Limb (tissue), 2 donors: ENCODE results near the gene RAI1.

Experiments
- DNase-seq, 2 donors: peaks; one replicate each; pipeline ENCODE4 v3.0.0-alpha.2; 2016; ENCODE audit errors: extremely low spot score in 2 of 2

The RAI1 gene

DNA sequence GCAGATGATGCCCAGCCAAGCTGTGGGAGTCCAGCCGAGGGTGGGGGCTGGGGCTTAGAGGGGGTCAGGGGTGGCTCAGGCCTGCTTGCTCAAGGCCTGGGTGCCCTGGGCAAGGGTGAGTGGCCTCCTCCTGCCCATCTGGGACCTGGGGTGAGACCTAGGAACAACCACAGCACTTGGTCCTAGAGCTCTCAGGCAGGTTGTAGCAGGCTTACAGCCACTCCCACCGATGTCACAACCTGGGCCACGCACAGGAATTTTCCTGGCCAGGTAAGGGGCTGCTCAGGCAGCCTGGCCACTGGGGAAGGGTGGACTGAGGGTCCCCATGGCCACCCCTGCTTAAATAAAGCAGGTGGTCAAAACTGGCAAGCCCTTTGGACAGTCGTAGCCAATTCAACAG, 161.8 kb downstream of the RAI1 start:
- DNase-seq: no peak

- peak in 1 of 2 donors; percentile 35 for DNase-seq
Measured at GRCh38 chr17:17844079-17844478, 162.8 kb downstream of the RAI1 start.

DNA sequence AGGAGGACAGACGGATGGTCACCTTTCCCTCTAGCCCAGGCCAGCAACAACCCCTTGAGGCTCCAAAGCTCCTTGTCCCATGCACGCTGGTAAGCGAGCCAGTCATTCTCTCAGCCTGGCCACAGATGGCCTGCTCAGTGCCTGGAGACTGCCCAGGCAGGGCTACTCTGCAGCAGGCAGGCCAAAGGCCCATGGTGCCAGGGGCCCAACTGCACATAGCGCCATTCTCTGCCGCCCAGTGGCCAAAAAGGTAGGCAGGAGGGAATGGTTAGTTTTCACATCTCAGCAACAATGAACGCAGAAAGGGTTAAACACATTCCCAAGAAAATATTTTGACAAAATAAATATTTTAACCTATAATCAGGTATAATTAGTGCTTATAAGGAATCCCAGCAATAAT, 163.2 kb downstream of the RAI1 start:
- DNase-seq: no peak

GRCh38 chr17:17845046-17845775, 164.0 kb downstream of the RAI1 start:
- peak in 1 of 2 donors; percentile 29 for DNase-seq

GRCh38 chr17:17846003-17846402, 164.7 kb downstream of the RAI1 start:
- no peak for DNase-seq

DNA sequence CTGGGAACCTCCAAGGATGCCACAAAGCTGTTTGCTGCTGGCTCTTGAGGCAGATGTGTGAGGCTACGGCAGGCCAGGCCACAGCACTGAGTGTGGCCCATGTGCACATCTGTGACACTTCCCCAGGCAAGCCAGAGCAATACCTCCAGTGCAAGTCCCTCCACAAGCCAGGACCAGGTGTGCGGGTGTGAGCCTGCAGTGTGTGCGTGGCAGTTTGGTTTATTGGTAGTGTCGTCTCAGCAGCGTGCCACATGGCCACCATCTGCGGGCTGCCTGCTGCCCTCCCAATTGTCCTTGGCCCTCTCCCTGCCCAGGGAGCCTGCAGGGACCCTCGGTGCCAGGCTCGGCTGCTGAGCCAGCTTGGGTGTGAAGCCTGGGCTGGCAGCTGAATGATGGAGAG, 165.4 kb downstream of the RAI1 start:
- no peak for DNase-seq

GRCh38 chr17:17847118-17847689, 165.9 kb downstream of the RAI1 start:
- no peak for DNase-seq

DNA sequence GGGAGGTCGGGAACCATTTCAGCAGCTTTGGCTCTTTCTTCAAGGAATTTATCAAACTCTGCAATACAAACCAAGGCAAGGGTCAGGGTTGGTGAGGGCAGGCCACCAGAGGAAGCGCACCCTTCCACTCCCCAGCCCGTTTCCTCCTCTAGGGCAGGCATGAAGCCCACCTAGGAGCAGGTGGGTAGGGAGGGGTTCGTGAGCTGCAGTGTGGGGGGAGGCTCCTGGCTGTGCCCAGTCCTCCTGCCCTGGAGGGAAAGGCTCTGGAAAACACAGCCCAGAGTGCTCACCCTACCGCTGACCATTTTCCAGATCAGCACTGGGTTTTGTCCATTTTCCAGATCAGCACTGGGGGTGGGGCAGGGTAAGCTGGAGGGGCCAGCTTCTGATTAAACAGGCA, 166.5 kb downstream of the RAI1 start:
- DNase-seq: no peak

GRCh38 chr17:17848311-17849082, 167.2 kb downstream of the RAI1 start:
- no peak for DNase-seq

- DNase-seq: no peak
Measured at GRCh38 chr17:17849147-17849820, 168.0 kb downstream of the RAI1 start.

- no peak for DNase-seq
Measured at GRCh38 chr17:17849845-17850373, 168.7 kb downstream of the RAI1 start.

DNA sequence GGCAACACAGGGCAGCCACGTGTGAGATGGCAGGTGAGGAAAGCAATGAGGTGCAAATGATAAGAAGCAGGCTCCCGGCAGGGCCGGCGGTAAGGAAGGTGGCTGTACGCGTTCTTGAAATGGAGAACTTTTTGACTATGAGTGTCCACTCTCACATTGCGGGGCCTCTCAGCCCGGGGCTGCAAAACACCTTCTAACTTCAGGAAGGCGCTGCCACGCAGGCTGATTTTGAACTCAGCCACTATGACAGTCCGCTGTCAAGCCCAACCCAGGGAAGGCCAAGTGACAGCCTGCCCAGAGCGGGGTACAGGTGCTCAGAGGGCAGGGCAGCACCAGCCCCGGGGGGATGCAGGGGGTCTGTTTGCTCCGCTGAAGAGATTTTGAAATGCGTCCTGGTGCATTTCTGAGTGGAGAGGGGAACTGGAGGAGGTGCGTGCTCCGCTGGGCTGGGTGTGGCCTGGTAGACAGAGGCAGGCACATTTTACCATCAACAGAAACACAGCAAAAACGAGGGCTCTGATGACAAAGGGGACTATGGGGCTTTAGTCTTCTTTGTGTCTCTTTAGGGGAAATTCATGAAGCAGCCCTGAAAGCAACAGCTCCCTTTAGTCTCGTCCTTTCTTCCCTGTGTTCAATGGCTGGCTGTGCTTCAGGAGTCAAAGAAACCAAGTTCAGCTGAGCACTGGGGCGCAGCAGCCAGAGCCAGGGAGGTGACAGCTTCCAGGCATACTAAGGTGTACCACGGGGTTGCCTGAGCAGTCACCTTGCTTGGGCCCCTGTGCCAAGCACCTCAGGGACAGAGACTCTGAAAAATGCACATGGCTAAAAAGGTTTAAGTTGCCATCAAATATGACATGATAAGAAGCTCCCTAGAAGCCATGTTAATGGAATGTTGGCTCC, 170.1 kb downstream of the RAI1 start:
- DNase-seq: no peak

DNA sequence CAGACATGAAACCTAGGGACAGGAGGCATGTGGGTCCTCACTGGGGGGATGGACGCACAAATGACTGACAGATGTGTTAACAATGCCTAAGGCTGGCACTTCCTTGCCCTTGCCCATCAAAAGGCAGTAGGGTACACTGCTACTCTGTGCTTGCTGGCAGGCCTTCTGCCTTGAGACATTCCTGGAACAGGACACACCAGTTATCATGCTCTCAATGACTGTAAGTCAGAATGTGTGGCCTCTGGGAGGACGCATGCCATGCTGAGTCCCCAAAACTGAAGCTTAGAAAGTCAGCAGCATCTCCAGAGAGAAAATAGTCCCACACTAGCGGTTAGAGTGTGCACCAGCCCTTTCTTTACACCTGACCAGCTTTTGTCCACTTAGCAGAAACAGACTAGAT, 171.7 kb downstream of the RAI1 start:
- DNase-seq: no peak

DNA sequence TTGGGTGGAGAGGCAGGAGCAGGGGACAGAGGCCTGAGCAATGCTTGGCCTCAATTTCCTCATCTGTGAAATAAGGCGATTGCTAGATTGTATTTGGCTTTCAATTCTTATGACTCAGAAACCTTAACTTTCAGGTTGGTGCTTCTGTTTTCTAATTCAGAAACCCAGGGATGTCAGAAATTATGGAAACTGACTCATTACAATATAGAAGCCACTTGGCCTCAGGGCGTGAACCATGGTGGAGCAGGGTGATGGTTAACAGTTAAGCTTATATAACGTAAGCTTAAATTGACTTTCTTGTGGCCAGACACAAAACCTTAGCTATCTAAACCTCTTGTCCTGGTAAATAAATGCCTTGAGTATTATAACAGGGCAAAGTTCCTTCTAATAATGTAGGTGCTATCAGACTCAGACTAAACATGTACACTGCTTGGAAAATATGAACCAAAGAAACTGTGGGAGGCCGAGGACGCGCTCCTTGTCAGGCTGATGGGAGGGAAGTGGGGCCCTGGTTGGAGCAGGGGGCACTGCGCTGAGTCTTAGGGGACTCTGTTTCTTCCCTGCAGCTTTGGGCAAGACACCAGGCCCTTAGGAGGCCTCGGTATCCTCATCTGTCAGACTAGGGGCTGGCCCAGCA, 172.7 kb downstream of the RAI1 start:
- no peak for DNase-seq

DNA sequence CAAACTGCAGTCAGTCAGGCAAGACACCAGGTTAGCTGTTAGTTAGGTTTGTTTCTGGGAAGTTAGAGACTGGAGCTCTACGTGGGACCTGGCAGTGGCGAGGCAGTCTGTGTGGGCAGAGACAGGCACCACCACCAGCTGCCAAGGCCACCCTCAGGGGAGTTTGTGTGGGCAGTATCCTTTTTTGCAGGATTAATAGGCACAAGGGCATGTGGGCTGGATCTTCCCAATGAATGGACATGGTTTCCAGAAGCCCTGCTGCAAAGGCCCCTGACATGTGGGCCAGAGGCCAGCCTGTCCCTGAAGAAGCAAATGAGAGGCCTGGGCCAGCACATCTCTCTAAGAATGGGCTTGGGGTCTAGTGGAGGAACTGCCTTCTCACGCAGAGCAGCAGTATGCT, 174.7 kb downstream of the RAI1 start:
- no peak for DNase-seq

DNA sequence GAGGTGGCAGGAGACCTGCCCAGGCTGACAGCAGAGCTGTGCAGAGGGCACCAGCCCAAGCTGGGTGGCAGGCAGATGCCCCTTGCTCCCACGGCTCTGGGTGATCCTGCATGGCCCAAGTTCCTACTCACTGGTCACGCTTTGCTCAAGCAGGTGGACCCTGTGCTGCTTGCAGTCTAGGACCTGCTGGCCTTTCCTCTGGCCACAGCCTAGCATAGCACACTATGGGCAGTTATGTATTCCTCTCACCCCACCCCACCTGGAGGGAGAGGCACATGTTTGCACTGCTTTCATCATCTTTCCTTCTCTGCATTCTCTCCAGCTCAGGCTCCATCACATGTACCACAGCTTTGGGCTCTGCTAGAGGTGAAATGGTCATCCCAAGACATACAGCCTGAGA, 175.1 kb downstream of the RAI1 start:
- no peak for DNase-seq

- no peak for DNase-seq
Measured at GRCh38 chr17:17857496-17857895, 176.2 kb downstream of the RAI1 start.

DNA sequence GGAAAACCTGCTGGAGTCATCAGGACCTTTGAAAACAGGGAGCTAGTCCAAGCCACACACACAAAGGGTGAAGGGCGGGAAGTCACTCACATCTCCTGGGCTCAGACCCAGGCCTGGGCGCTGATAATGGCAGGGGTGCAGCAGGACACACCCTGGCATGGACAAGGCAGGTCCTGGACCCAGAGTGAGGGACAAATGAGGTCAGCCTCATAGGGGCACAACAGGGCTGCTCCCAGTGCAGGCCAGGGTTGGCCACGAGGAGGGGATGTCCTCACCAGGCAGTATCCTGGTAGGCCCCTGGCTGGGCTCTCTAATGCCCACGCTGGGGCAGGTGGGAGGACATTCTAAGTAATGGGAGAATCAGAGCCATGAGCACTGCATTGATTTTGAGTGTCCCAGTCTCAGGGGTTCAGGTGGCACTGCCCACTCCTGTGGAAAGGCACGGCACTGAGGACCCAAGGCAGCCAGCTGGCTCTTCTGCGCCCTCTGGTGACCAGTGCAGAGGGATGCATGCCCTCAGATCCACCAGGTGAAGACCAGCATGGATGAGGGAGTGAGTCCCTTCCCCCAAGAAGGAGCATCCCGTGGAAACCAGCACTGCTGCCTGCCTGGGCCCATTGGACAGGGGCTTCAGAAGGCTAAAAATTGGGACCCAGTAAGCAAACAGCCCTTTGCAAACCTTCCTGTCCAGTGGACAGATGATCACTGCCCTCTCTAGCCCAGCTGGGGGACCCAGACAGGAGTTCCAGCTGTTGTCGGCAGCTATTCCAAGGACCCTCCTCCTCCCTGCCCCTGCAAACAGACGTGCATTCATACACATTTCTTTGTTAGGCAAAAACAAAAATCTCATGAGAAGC, 178.9 kb downstream of the RAI1 start:
- peak; percentile 53 to 79 for DNase-seq

GRCh38 chr17:17860766-17861107, 179.5 kb downstream of the RAI1 start:
- DNase-seq: no peak
